Amygdala (tissue), 56 donors: Measurements from ENCODE around the gene TM9SF1.

Experiments
- DNase-seq, 56 donors: peaks; one replicate each; lab custom pipeline; 2025; lab: John Stamatoyannopoulos, UW

The TM9SF1 gene

DNA sequence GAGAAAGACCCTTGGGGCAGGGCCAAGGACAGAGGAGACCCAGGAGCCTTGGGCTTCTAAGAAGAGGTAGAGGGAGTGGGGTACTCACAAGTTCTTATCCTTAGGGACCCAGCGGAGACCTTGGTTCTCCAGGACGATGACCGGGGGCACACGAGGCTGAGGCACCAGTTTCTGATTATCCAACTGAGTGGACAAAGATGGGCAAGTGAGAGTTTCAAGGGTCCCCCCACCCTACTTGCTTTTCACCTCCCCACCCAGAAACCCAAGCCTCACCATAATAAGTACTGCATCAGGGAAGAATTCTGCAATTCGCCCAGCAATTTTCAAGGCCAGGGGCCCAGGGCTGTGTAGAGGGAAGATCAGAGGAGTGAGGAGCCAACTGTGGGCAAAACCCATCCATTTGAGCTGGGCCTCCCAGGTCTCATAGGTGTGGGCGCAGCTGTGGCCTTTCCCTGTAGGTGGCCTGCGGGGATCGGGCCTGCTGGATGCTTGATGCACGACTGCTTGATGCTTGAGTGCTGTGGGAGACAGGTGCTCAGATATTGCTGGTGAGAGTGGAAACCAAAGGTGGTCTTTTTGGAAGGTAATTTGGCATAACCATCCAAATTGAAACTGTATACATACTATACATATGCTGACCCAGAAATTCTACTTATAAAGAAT, 55.8 kb downstream of the TM9SF1 start:
- no peak for DNase-seq
